DND-41 (cell line): ENCODE measurements around the gene PDE4B.

ENCODE experiments used
- ATAC-seq: fragments of 200-7000 bp; cut with Tn5 transposase; 3 replicates; pipeline ENCODE4 v1.9.1; 2021; ENCODE audit warnings: low read depth; ENCODE audit not compliant: insufficient read depth
- DNase-seq: peaks from one replicate; pipeline ENCODE4 v3.0.0-alpha.2; 2020
- H2AFZ ChIP-seq: 2 replicates; pipeline ENCODE4 v1.6.0; 2012; ENCODE audit warnings: low read depth, low read length
- H3K27ac ChIP-seq: 2 replicates; pipeline ENCODE4 v1.5.1; 2012; ENCODE audit warnings: low read length, inconsistent platforms
- H3K27me3 ChIP-seq: fragments of 200-600 bp; sonication (generic); 2 replicates; pipeline ENCODE4 v1.6.0; 2012; ENCODE audit warnings: low read length, mild to moderate bottlenecking, inconsistent platforms; ENCODE audit not compliant: insufficient read depth, poor library complexity
- H3K36me3 ChIP-seq: 2 replicates; pipeline ENCODE4 v1.5.1; 2012; ENCODE audit warnings: low read length, inconsistent platforms; ENCODE audit not compliant: insufficient read depth
- H3K4me1 ChIP-seq: 2 replicates; pipeline ENCODE4 v1.5.1; 2012; ENCODE audit warnings: mild to moderate bottlenecking, low read length; ENCODE audit not compliant: insufficient read depth
- H3K4me2 ChIP-seq: 2 replicates; pipeline ENCODE4 v1.6.0; 2012; ENCODE audit warnings: mild to moderate bottlenecking, moderate library complexity, low read length, inconsistent platforms; ENCODE audit not compliant: insufficient read depth
- H3K4me3 ChIP-seq, 2 experiments: fragments of 200-600 bp in 1 of 2; shearing (Covaris generic) in 1 of 2; 2 replicates each; pipeline ENCODE4 v1.5.1; 2012 to 2016; ENCODE audit warnings: inconsistent platforms in 2 of 2, low read length in 2 of 2, mild to moderate bottlenecking in 2 of 2, low read depth in 1 of 2, moderate library complexity in 1 of 2
- H3K79me2 ChIP-seq: 2 replicates; pipeline ENCODE4 v1.6.0; 2012; ENCODE audit warnings: low read length, inconsistent platforms; ENCODE audit not compliant: insufficient read depth
- H3K9ac ChIP-seq: 2 replicates; pipeline ENCODE4 v1.6.0; 2012; ENCODE audit warnings: low read depth, mild to moderate bottlenecking, inconsistent platforms, low read length, moderate library complexity
- H3K9me3 ChIP-seq: 2 replicates; pipeline ENCODE4 v1.5.1; 2012; ENCODE audit warnings: low read length, moderate library complexity, mild to moderate bottlenecking, inconsistent platforms; ENCODE audit not compliant: insufficient read depth, severe bottlenecking
- H4K20me1 ChIP-seq: 2 replicates; pipeline ENCODE4 v1.6.0; 2012; ENCODE audit warnings: low read length; ENCODE audit not compliant: insufficient read depth
- CTCF ChIP-seq: IDR thresholded peaks from 2 replicates; pipeline ENCODE4 v1.5.1; 2012; ENCODE audit warnings: borderline replicate concordance, low read length, moderate library complexity, mild to moderate bottlenecking; ENCODE audit not compliant: poor library complexity, severe bottlenecking; ENCODE audit errors: extremely low read depth
- EZH2 ChIP-seq: IDR thresholded peaks from 3 replicates; pipeline ENCODE4 v1.6.1; 2012; ENCODE audit warnings: borderline replicate concordance, low read depth, mild to moderate bottlenecking, moderate library complexity, low read length, inconsistent platforms; ENCODE audit not compliant: severe bottlenecking

The PDE4B gene

GRCh38 chr1:66182551-66183178 is 390.0 kb downstream of the PDE4B start:
- Histone ChIP-seq H3K27me3 (peaks cover 4% of the 10 kb centered on the region), H3K4me3 (no peak overlapping the region), H3K79me2 (no peaks in the 10 kb centered on the region), H2AFZ (no peak overlapping the region), H3K4me1 (no peaks in the 10 kb centered on the region), H3K4me2 (no peak overlapping the region), H3K9me3 (no peaks in the 10 kb centered on the region), H3K27ac (no peak overlapping the region), H3K9ac (no peak overlapping the region), H3K36me3 (no peaks in the 10 kb centered on the region), H4K20me1 (no peaks in the 10 kb centered on the region)
- DNase-seq (no peak), ATAC-seq (no peak)
- no peak for TF ChIP-seq CTCF
- TF ChIP-seq EZH2 = no peak

GRCh38 chr1:66183400-66183799 is 390.7 kb downstream of the PDE4B start:
- Histone ChIP-seq H3K9me3 (no peaks in the 10 kb centered on the region), H3K4me3 (no peak overlapping the region), H3K9ac (no peak overlapping the region), H3K27ac (no peak overlapping the region), H4K20me1 (no peaks in the 10 kb centered on the region), H3K4me2 (no peak overlapping the region), H3K79me2 (no peaks in the 10 kb centered on the region), H3K27me3 (peaks cover 4% of the 10 kb centered on the region), H3K36me3 (no peaks in the 10 kb centered on the region), H2AFZ (no peak overlapping the region), H3K4me1 (no peaks in the 10 kb centered on the region)
- ATAC-seq = no peak
- no peak for DNase-seq
- TF ChIP-seq CTCF = no peak
- no peak for TF ChIP-seq EZH2

GRCh38 chr1:66197120-66197519 is 404.4 kb downstream of the PDE4B start:
- no peak overlapping the region for H2AFZ ChIP-seq
- H4K20me1 ChIP-seq = no peaks in the 10 kb centered on the region
- no peaks in the 10 kb centered on the region for H3K27me3 ChIP-seq
- no peaks in the 10 kb centered on the region for H3K9me3 ChIP-seq
- no peak for ATAC-seq
- H3K27ac ChIP-seq = no peak overlapping the region
- H3K4me3 ChIP-seq = no peak overlapping the region
- no peak for DNase-seq
- no peak overlapping the region for H3K9ac ChIP-seq
- TF ChIP-seq CTCF (no peak), EZH2 (no peak)
- no peaks in the 10 kb centered on the region for H3K79me2 ChIP-seq
- H3K36me3 ChIP-seq = no peaks in the 10 kb centered on the region
- H3K4me2 ChIP-seq = no peak overlapping the region
- H3K4me1 ChIP-seq = no peaks in the 10 kb centered on the region
